Right lobe of liver (tissue), 4 donors: ENCODE results near the gene FAM110A.

Source experiments
- POLR2A ChIP-seq: fragments of 450-650 bp; IDR thresholded peaks from one replicate; pipeline ENCODE4 v1.6.1; 2017; ENCODE audit warnings: antibody characterized with exemption, mild to moderate bottlenecking
- TF ChIP-seq, protein P1 (sequence below), 4 donors: fragments of 200-600 bp in 3 of 4; fragments of 450-650 bp in 1 of 4; IDR thresholded peaks; one replicate each; pipeline versions ENCODE4 v1.5.1 to v1.8.0; 2016 to 2022; ENCODE audit warnings: antibody characterized with exemption in 4 of 4, mild to moderate bottlenecking in 2 of 4
- donor health status: DM: no; HTN: no; CAD: no.
- donor health status: DM: no; HTN: no; CAD: no.
- donor health status: DM: no; HTN: yes; CAD: no.

- TF ChIP-seq, protein P1, sequence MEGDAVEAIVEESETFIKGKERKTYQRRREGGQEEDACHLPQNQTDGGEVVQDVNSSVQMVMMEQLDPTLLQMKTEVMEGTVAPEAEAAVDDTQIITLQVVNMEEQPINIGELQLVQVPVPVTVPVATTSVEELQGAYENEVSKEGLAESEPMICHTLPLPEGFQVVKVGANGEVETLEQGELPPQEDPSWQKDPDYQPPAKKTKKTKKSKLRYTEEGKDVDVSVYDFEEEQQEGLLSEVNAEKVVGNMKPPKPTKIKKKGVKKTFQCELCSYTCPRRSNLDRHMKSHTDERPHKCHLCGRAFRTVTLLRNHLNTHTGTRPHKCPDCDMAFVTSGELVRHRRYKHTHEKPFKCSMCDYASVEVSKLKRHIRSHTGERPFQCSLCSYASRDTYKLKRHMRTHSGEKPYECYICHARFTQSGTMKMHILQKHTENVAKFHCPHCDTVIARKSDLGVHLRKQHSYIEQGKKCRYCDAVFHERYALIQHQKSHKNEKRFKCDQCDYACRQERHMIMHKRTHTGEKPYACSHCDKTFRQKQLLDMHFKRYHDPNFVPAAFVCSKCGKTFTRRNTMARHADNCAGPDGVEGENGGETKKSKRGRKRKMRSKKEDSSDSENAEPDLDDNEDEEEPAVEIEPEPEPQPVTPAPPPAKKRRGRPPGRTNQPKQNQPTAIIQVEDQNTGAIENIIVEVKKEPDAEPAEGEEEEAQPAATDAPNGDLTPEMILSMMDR (IDR thresholded peaks at IDR 0.05) = no peak
- TF ChIP-seq POLR2A = no peak
Measured at GRCh38 chr20:869606-870005, 36.1 kb downstream of the FAM110A start.
